Mucosa of descending colon (tissue), 3 donors: Measurements from ENCODE around the gene ZNF530. TPM values are rescaled to one million over a fixed set of nuclear protein-coding genes. Genes with fewer than 3 reads are reported as not detected.

Experiments used
- ATAC-seq: fragments of 200-7000 bp; cut with Tn5 transposase; one replicate; pipeline ENCODE4 v1.9.1; 2020; ENCODE audit warnings: mild to moderate bottlenecking, moderate library complexity
- DNase-seq, 3 donors: peaks; one replicate each; pipeline ENCODE4 v3.0.0-alpha.2; 2020
- H3K36me3 ChIP-seq: fragments of 200-600 bp; one replicate; pipeline ENCODE4 v1.8.0; 2021; ENCODE audit warnings: low read depth, mild to moderate bottlenecking
- H3K4me1 ChIP-seq: fragments of 200-600 bp; one replicate; pipeline ENCODE4 v1.8.0; 2021; ENCODE audit warnings: low read depth, mild to moderate bottlenecking
- H3K4me3 ChIP-seq: fragments of 200-600 bp; one replicate; pipeline ENCODE4 v1.8.0; 2021; ENCODE audit warnings: mild to moderate bottlenecking
- H3K9me3 ChIP-seq: fragments of 200-600 bp; one replicate; pipeline ENCODE4 v1.8.0; 2021; ENCODE audit warnings: mild to moderate bottlenecking
- CTCF ChIP-seq: fragments of 200-600 bp; IDR thresholded peaks from one replicate; pipeline ENCODE4 v1.8.0; 2022; ENCODE audit warnings: antibody characterized with exemption, mild to moderate bottlenecking
- intact Hi-C, 2 donors: fragments of 100-400 bp; cut with DNase I in 1 of 2; cut with micrococcal nuclease in 1 of 2; formaldehyde crosslinking; loops; one replicate each; pipeline versions ENCODE4 v1.11.0 to v1.11.1; 2022; cut with DNase I, micrococcal nuclease
- total RNA-seq, 3 donors: library from RNA; stranded (reverse); fragmentation: NEBNext Ultra II Directional in 2 of 3; extraction: Animal tissue kit (Norgen Biotek cat#: 25700) in 2 of 3; gene quantifications; one replicate each; pipeline versions ENCODE4 v1.2.1 to v1.2.4, GENCODE V29; 2021 to 2023
- donor health status: DM: no; HTN: no; CAD: no; lungs with moderate emphysema.
- donor health status: DM: no; HTN: no; CAD: no.
- donor health status: DM: no; HTN: yes; CAD: no.

The ZNF530 gene
- total RNA-seq, 3 donors from 2014 or later, result 1.7 to 3.1 (median 2.3) TPM

- no peak for TF ChIP-seq CTCF
- Histone ChIP-seq H3K4me3 (no peak overlapping the region), H3K36me3 (no peaks in the 10 kb centered on the region), H3K9me3 (peaks cover 6% of the 10 kb centered on the region), H3K4me1 (no peaks in the 10 kb centered on the region)
- no peak for DNase-seq
- ATAC-seq, result no peak
- intact Hi-C loops, result no loop called here
Measured at GRCh38 chr19:57651654-57651996, 51.9 kb downstream of the ZNF530 start.

- no peaks in the 10 kb centered on the region for H3K4me1 ChIP-seq
- no peak for ATAC-seq
- TF ChIP-seq CTCF, result no peak
- H3K9me3 ChIP-seq, result peaks cover 6% of the 10 kb centered on the region
- no peak overlapping the region for H3K4me3 ChIP-seq
- no peaks in the 10 kb centered on the region for H3K36me3 ChIP-seq
- intact Hi-C loops, result no loop called here
- DNase-seq, result no peak
Measured at GRCh38 chr19:57653689-57654088, 54.0 kb downstream of the ZNF530 start.

- Histone ChIP-seq H3K4me1 (no peaks in the 10 kb centered on the region), H3K9me3 (peaks cover 6% of the 10 kb centered on the region), H3K36me3 (no peaks in the 10 kb centered on the region), H3K4me3 (no peak overlapping the region)
- intact Hi-C loops, result no loop called here
- DNase-seq (no peak), ATAC-seq (no peak)
- TF ChIP-seq CTCF, result no peak
Measured at GRCh38 chr19:57655443-57655842, 55.8 kb downstream of the ZNF530 start.

GRCh38 chr19:57656346-57656745 lies 56.7 kb downstream of the ZNF530 start:
- no peak for ATAC-seq

More at GRCh38 chr19:57656346-57656745, 56.7 kb downstream of the ZNF530 start:
- no peak for TF ChIP-seq CTCF
- H3K9me3 ChIP-seq, result peaks cover 6% of the 10 kb centered on the region
- intact Hi-C loops, result no loop called here
- no peak for DNase-seq
- no peaks in the 10 kb centered on the region for H3K4me1 ChIP-seq
- no peak overlapping the region for H3K4me3 ChIP-seq
- no peaks in the 10 kb centered on the region for H3K36me3 ChIP-seq

Other genes with a start within 250 kb of the ZNF530 start
- 10 to 100 TPM in 1 of 3 donors, 1 to 10 TPM in 2; 2.8 to 12.2 (median 4.2) TPM for gene ZNF304, start 248.6 kb upstream of the ZNF530 start, total RNA-seq
- 1 to 10 TPM; 3.4 to 8.3 (median 3.5) TPM for gene TRAPPC2B, start 236.3 kb upstream of the ZNF530 start, total RNA-seq
- 1 to 10 TPM in 2 of 3 donors, under 1 TPM in 1; 0.64 to 4.2 (median 1.6) TPM for gene ZNF547, start 236.3 kb upstream of the ZNF530 start, total RNA-seq
- gene ZNF548, start 210.0 kb upstream of the ZNF530 start, total RNA-seq, result 10 to 100 TPM in 2 of 3 donors, 1 to 10 TPM in 1; 8.3 to 23.2 (median 10.3) TPM
- 10 to 100 TPM in 2 of 3 donors, 1 to 10 TPM in 1; 8.3 to 13.4 (median 11.0) TPM for gene ZNF17, start 188.7 kb upstream of the ZNF530 start, total RNA-seq
- gene ZNF749, start 164.6 kb upstream of the ZNF530 start, total RNA-seq, result 1 to 10 TPM; 4.7 to 8.7 (median 8.0) TPM
- 1 to 10 TPM in 1 of 3 donors, not detected in 2; 2.2 TPM for gene VN1R1, start 142.7 kb upstream of the ZNF530 start, total RNA-seq
- gene ZNF772, start 122.3 kb upstream of the ZNF530 start, total RNA-seq, result 1 to 10 TPM; 2.9 to 10.0 (median 5.9) TPM
- gene ZNF419, start 112.1 kb upstream of the ZNF530 start, total RNA-seq, result 1 to 10 TPM; 3.9 to 8.4 (median 5.2) TPM
- gene ZNF773, start 99.9 kb upstream of the ZNF530 start, total RNA-seq, result 1 to 10 TPM; 5.7 to 6.9 (median 6.9) TPM
- 1 to 10 TPM; 2.3 to 6.3 (median 3.7) TPM for gene ZNF549, start 72.5 kb upstream of the ZNF530 start, total RNA-seq
- 1 to 10 TPM; 3.0 to 7.0 (median 4.5) TPM for gene ZNF550, start 40.0 kb upstream of the ZNF530 start, total RNA-seq
- 1 to 10 TPM; 2.0 to 5.0 (median 2.9) TPM for gene ZNF416, start 21.0 kb upstream of the ZNF530 start, total RNA-seq
- 1 to 10 TPM; 1.2 to 6.2 (median 1.3) TPM for gene ZIK1, start 15.7 kb upstream of the ZNF530 start, total RNA-seq
- 10 to 100 TPM in 1 of 3 donors, 1 to 10 TPM in 2; 9.0 to 20.0 (median 9.2) TPM for gene ZNF134, start 14.4 kb downstream of the ZNF530 start, total RNA-seq
- gene ZNF211, start 33.3 kb downstream of the ZNF530 start, total RNA-seq, result 10 to 100 TPM in 1 of 3 donors, 1 to 10 TPM in 2; 7.9 to 16.3 (median 9.4) TPM
- under 1 TPM in 1 of 3 donors, not detected in 2; 0.16 TPM for gene ZSCAN4, start 69.0 kb downstream of the ZNF530 start, total RNA-seq
- gene ZNF551, start 82.1 kb downstream of the ZNF530 start, total RNA-seq, result 1 to 10 TPM; 4.7 to 5.2 (median 4.9) TPM
- gene ZNF154, start 109.3 kb downstream of the ZNF530 start, total RNA-seq, result 10 to 100 TPM in 1 of 3 donors, 1 to 10 TPM in 1, under 1 TPM in 1; 0.72 to 13.7 (median 1.5) TPM
- 1 to 10 TPM; 2.6 to 9.2 (median 2.9) TPM for gene ZNF671, start 127.7 kb downstream of the ZNF530 start, total RNA-seq
- gene ZNF776, start 146.9 kb downstream of the ZNF530 start, total RNA-seq, result 10 to 100 TPM; 10.4 to 16.5 (median 14.5) TPM
- 10 to 100 TPM; 16.4 to 25.2 (median 20.4) TPM for gene ZNF586, start 169.8 kb downstream of the ZNF530 start, total RNA-seq
- gene ZNF552, start 215.0 kb downstream of the ZNF530 start, total RNA-seq, result 10 to 100 TPM; 18.7 to 33.1 (median 27.9) TPM
- 10 to 100 TPM; 13.9 to 21.1 (median 18.3) TPM for gene ZNF587B, start 230.4 kb downstream of the ZNF530 start, total RNA-seq
- gene ZNF587, start 250.0 kb downstream of the ZNF530 start, total RNA-seq, result 10 to 100 TPM; 51.9 to 80.7 (median 61.0) TPM